HG03108 (cell line): ENCODE results near the gene BICD2.
"Not testable (repeated sequence)": the region's sequence is repeated elsewhere in the genome, so short reads cannot be mapped to it uniquely, and the experiment has no call there.

Experiments used
- ATAC-seq: cut with Tn5 transposase; IDR thresholded peaks from one replicate; pipeline ENCODE4 v1.9.1; 2021; ENCODE audit warnings: moderate library complexity; ENCODE audit not compliant: unreplicated experiment

Gene BICD2

GRCh38 chr9:92764381-92764987 lies at the start of gene BICD2:
Gene BICD2 (minus strand): TSS chr9:92764833. CDS start chr9:92764744, 89 bp downstream.
- ATAC-seq, result peak; percentile 92

DNA sequence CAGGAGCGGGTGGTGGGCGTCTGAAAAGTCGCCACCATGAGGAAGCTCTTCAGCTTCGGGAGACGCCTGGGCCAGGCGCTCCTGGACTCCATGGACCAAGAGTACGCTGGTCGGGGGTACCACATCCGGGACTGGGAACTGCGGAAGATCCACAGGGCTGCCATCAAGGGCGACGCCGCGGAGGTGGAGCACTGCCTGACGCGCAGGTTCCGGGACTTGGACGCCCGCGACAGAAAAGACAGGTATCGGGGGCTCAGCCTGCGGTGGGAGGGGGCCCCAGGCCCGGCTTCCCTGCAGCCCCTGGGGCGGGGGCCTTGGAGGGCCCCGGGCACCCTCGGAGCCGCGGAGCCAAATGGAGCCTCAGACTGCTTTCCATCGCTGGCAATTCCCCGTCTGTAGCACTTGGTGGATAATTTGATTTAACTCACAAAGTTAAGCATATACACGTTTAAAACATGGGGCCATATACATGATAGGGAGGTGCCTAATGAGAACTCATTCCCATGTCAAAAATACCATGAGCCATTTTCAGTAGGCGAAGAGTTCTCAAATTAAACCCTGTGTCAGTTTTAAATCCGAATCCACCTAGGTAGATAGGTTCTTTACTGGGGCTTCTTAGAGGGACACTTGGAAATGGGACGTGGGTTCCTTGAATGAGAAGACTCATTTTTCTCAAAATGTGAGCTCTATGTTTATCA lies 45.1 kb upstream of the BICD2 start:
- not testable (repeated sequence) for ATAC-seq

GRCh38 chr9:92808726-92809451 lies 44.3 kb upstream of the BICD2 start:
- no peak for ATAC-seq

- ATAC-seq, result no peak
Observed at GRCh38 chr9:92807757-92808725, 43.4 kb upstream of the BICD2 start.

- ATAC-seq, result no peak
Observed at GRCh38 chr9:92807031-92807756, 42.6 kb upstream of the BICD2 start.

DNA sequence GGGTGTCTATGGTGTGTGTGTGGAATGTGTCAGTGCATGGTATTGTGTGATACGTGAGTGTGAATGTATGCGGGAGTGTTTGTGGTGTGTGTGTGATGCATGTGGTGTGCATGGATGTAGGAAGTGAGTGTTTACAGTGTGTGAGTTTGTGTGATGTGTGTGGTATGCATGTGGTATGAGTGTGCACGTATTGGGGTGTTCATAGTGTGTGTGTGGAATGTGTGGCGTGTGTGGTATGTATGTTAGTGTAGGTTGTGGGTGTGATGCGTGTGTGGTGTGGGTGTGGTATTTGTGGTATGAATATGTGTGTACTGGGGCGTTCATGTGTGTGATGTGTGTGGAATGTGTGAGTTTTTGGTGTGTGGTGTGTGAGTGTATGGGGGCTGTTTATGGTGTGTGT lies 40.1 kb upstream of the BICD2 start:
- no peak for ATAC-seq

DNA sequence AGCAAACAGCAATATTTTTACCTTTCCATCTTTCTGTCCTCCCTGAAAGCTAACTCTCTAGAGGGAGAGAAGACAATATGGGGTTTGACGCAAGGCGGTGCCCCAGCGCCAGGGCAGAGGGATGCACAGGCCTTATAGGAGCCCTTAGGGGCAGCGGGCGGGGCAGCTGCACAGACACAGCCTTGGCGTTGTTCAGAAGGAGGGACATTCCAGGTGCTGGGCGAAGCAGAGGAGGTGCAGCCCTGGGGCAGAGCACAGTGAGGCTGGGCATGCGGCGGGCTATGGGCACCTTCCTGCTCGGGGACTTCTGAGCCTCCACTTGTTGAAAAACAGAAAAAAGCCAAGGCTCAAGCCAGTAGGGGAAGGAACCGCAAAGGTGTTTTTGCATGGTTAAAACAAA lies 33.7 kb upstream of the BICD2 start:
- ATAC-seq, result no peak

DNA sequence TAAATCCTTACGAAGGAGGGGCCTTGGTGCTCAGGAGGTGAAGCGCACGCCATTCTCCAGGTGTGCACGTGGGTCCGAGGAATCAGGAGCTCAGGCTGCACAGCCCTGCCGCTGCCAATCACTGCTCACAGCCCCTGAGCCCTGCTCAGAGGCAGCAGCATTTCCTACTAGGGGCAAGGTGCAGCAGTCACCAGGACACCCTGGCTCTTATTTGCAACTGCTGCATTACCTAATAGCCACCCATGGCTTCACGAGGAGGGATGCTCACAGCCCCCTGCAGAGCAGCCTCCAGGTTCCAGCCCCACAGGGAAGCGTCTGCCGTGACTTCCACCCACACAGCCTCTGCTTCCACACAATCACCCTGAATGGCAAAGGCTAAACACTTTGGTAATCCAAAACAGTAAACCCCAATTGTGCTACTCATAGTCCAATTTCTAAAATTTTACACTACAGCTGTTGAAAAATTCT lies 31.7 kb upstream of the BICD2 start:
- not testable (repeated sequence) for ATAC-seq

- no peak for ATAC-seq
Observed at GRCh38 chr9:92795598-92796336, 31.1 kb upstream of the BICD2 start.

GRCh38 chr9:92795000-92795399 lies 30.4 kb upstream of the BICD2 start:
- no peak for ATAC-seq

DNA sequence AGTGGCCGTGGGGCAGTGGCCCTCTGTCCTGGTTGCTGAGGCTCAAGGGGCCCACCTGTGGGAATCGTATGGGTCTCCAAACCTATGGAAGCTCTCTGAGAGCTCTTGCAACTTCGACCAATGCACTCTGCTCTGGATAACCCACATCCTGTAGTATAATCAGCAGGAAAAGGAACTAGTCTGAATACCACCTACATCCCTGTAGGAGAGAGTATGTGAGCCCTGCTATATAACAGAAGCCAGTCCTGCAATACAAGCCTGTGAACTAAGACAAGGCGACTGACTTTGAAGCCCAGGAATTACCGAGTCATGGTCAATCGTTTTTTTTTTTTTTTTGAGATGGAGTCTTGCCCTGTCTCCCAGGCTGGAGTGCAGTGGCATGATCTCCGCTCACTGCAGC lies 29.8 kb upstream of the BICD2 start:
- ATAC-seq, result no peak

GRCh38 chr9:92790542-92791527 lies 26.2 kb upstream of the BICD2 start:
- no peak for ATAC-seq

- no peak for ATAC-seq
Observed at GRCh38 chr9:92786298-92786697, 21.7 kb upstream of the BICD2 start.

DNA sequence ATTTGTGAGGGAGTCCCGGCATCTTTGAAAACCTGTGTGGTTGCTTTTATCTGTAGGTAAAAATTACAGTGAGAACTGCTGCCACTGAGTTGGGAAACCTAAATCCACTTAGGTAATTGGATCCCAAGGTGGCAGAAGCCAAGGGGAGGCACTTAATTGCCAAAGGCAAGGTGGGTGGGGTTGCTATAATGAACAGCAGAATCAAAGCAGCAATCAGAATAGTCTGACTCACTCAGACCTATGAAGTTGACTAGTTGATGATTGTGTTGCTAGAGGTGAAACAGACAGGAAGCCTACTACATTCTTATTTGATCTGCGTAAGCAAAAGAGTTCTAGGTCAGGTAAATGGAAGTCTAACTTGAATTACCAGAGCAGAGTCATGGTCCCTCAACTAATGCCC lies 17.3 kb upstream of the BICD2 start:
- no peak for ATAC-seq

- ATAC-seq, result no peak
Observed at GRCh38 chr9:92780206-92780605, 15.6 kb upstream of the BICD2 start.

DNA sequence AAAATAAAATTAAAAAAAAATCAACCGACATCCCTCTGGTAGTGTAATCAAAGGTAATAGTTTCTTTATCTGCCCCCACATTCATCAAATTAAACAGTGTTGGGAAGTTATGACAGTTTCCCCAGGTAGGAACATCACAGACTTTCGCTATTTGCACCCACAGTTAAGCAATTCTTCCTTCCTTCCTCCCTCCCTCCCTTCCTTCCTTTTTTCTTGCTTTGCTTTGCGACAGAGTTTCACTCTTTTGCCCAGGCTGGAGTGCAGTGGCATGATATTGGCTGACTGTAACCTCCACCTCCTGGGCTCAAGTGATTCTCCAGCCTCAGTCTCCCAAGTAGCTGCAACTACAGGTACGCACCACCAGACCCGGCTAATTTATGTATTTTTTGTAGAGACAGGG lies 10.8 kb upstream of the BICD2 start:
- no peak for ATAC-seq

DNA sequence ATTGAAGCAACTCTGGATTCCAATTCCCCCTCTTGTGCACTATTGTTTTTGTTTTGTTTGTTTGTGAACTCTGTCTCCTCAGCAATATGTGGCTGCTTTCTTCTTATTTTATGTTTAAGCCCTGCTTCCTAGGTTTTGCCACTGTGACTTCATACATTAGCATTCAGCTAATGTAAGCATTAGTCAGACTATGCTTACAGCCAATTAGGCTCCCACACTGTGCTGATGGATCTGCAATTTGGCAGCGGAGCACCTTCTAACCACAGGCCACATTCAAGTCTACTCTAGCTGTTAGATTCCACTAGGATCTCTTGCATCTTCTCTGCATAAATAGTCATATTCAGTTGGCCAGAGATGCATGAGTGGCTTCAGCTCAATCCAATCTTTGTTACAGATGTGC lies 9.6 kb upstream of the BICD2 start:
- no peak for ATAC-seq

DNA sequence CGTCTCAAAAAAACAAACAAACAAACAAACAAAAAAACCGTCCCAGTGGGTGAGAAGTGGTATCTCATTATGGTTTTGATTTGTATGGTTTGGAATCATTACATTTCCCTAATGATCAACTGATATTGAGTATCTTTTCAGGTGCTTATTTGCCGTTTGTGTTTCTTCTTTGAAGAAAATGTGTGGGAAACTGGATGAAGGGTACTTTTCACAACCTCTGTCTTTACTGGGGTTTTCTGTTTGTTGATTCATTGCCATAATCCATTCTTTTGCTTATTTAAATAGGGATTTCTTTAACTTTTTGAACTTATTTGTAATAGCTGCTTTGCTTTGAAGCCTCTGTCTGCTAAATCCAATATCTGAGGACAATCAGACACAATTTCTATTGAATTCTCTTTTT lies 9.2 kb upstream of the BICD2 start:
- no peak for ATAC-seq
